GM20431 (cell line): ENCODE results near the gene ARHGEF26.

Experiments
- in situ Hi-C: fragments of 300-500 bp; cut with MseI, MboI; formaldehyde crosslinking; loops from one replicate; pipeline ENCODE4 v1.15.0; 2020; ENCODE audit warnings: low sequenced_read_pairs; ENCODE audit not compliant: unreplicated experiment

Gene ARHGEF26

GRCh38 chr3:154188846-154189245, 67.7 kb downstream of the ARHGEF26 start:
- in situ Hi-C loops = loop anchor here (25.0 kb wide), 1 partner anchor 102 kb away; no protein-coding TSS in a partner anchor

GRCh38 chr3:154191520-154191919, 70.3 kb downstream of the ARHGEF26 start:
- in situ Hi-C loops = loop anchor here (25.0 kb wide), 1 partner anchor 104 kb away; no protein-coding TSS in a partner anchor

GRCh38 chr3:154192225-154192624, 71.0 kb downstream of the ARHGEF26 start:
- in situ Hi-C loops = loop anchor here (25.0 kb wide), 1 partner anchor 105 kb away; no protein-coding TSS in a partner anchor

- in situ Hi-C loops = loop anchor here (25.0 kb wide), 1 partner anchor 106 kb away; no protein-coding TSS in a partner anchor
These were observed 71.9 kb downstream of the ARHGEF26 start for GRCh38 chr3:154193000-154193615.

- in situ Hi-C loops = loop anchor here (25.0 kb wide), 1 partner anchor 108 kb away; no protein-coding TSS in a partner anchor
These were observed 73.7 kb downstream of the ARHGEF26 start for GRCh38 chr3:154194877-154195276.

GRCh38 chr3:154195620-154196356, 74.6 kb downstream of the ARHGEF26 start:
- in situ Hi-C loops = loop anchor here (25.0 kb wide), 1 partner anchor 108 kb away; no protein-coding TSS in a partner anchor

- in situ Hi-C loops = loop anchor here (25.0 kb wide), 1 partner anchor 110 kb away; no protein-coding TSS in a partner anchor
These were observed 76.6 kb downstream of the ARHGEF26 start for GRCh38 chr3:154197751-154198150.

GRCh38 chr3:154209499-154209898, 88.3 kb downstream of the ARHGEF26 start:
- in situ Hi-C loops = no loop called here

GRCh38 chr3:154210986-154211385, 89.8 kb downstream of the ARHGEF26 start:
- in situ Hi-C loops = no loop called here

- in situ Hi-C loops = no loop called here
These were observed 93.1 kb downstream of the ARHGEF26 start for GRCh38 chr3:154214306-154214705.

- in situ Hi-C loops = no loop called here
These were observed 96.5 kb downstream of the ARHGEF26 start for GRCh38 chr3:154217671-154218070.

- in situ Hi-C loops = no loop called here
These were observed 97.5 kb downstream of the ARHGEF26 start for GRCh38 chr3:154218728-154219127.

- in situ Hi-C loops = no loop called here
These were observed 99.3 kb downstream of the ARHGEF26 start for GRCh38 chr3:154220462-154220861.

GRCh38 chr3:154223519-154223918, 102.3 kb downstream of the ARHGEF26 start:
- in situ Hi-C loops = no loop called here

GRCh38 chr3:154224366-154224765, 103.2 kb downstream of the ARHGEF26 start:
- in situ Hi-C loops = no loop called here

GRCh38 chr3:154224866-154225265, 103.7 kb downstream of the ARHGEF26 start:
- in situ Hi-C loops = no loop called here

- in situ Hi-C loops = no loop called here
These were observed 104.3 kb downstream of the ARHGEF26 start for GRCh38 chr3:154225536-154225935.

GRCh38 chr3:154227531-154227930, 106.3 kb downstream of the ARHGEF26 start:
- in situ Hi-C loops = no loop called here

- in situ Hi-C loops = no loop called here
These were observed 107.5 kb downstream of the ARHGEF26 start for GRCh38 chr3:154228561-154229216.

- in situ Hi-C loops = no loop called here
These were observed 108.0 kb downstream of the ARHGEF26 start for GRCh38 chr3:154229217-154229590.

- in situ Hi-C loops = no loop called here
These were observed 114.1 kb downstream of the ARHGEF26 start for GRCh38 chr3:154235330-154235729.
